GM10248 (cell line): ENCODE measurements around the gene SMARCB1.

ENCODE experiments used
- CTCF ChIA-PET: fragments of 300-600 bp; sonication (Branson Sonifier 250); formaldehyde crosslinking; extraction: SDS; loops from one replicate; lab custom pipeline; 2021; ENCODE audit warnings: antibody characterized with exemption; lab: Yijun Ruan, JAX
- POLR2A ChIA-PET: fragments of 350-650 bp; sonication (Branson Sonifier 250); formaldehyde crosslinking; extraction: SDS; loops from one replicate; lab custom pipeline; 2020; ENCODE audit warnings: antibody characterized with exemption; lab: Yijun Ruan, JAX
- DNase-seq: peaks from one replicate; pipeline ENCODE4 v3.0.0; 2012; ENCODE audit errors: extremely low spot score
- CTCF ChIP-seq: IDR thresholded peaks from 2 replicates; pipeline ENCODE4 v1.5.1; 2012; ENCODE audit warnings: mild to moderate bottlenecking, low read depth; ENCODE audit errors: extremely low read depth, missing control alignments, control extremely low read depth

The SMARCB1 gene

GRCh38 chr22:23844739-23845202 lies 58.0 kb downstream of the SMARCB1 start:
- ChIA-PET CTCF (interaction anchor here (1.1 to 5.3 kb wide), 6 partner anchors 12 to 95 kb away, joined by 3 to 46 read pairs (median 4); partner anchors contain the start of gene MMP11), POLR2A (interaction anchor here (0.7 kb wide), 1 partner anchor 13 kb away, joined by 4 read pairs; the partner anchor contains the start of gene SLC2A11)
- no peak for DNase-seq
- no peak for TF ChIP-seq CTCF

GRCh38 chr22:23845265-23846080 lies 58.7 kb downstream of the SMARCB1 start:
- ChIA-PET CTCF (interaction anchor here (1.0 to 5.3 kb wide), 9 partner anchors 12 to 304 kb away, joined by 3 to 46 read pairs (median 5); partner anchors contain the start of genes MIF, MMP11 and SLC2A11), POLR2A (interaction anchor here (0.9 to 1.0 kb wide), 2 partner anchors 12 to 14 kb away, joined by 3 read pairs; partner anchors contain the start of gene SLC2A11)
- no peak for DNase-seq

GRCh38 chr22:23846081-23846469 lies 59.3 kb downstream of the SMARCB1 start:
- TF ChIP-seq CTCF = no peak
- ChIA-PET POLR2A (interaction anchor here (0.8 to 1.0 kb wide), 3 partner anchors 11 to 60 kb away, joined by 3 to 4 read pairs (median 3); partner anchors contain the start of genes SLC2A11 and SMARCB1), CTCF (interaction anchor here (1.0 to 5.3 kb wide), 8 partner anchors 11 to 305 kb away, joined by 3 to 46 read pairs (median 6); partner anchors contain the start of genes MIF, MMP11 and SLC2A11)
- no peak for DNase-seq

More at GRCh38 chr22:23845265-23846080, 58.7 kb downstream of the SMARCB1 start:
- TF ChIP-seq CTCF = no peak

GRCh38 chr22:23847310-23847920 lies 60.6 kb downstream of the SMARCB1 start:
- TF ChIP-seq CTCF = no peak
- DNase-seq = no peak
- ChIA-PET POLR2A (no interaction called here), CTCF (interaction anchor here (1.0 to 5.3 kb wide), 6 partner anchors 10 to 93 kb away, joined by 3 to 71 read pairs (median 17); partner anchors contain the start of genes CHCHD10, MIF, MMP11 and SLC2A11)

- TF ChIP-seq CTCF = no peak
- CTCF ChIA-PET = interaction anchor here (0.8 to 4.4 kb wide), 11 partner anchors 9 to 93 kb away, joined by 3 to 71 read pairs (median 11); partner anchors contain the start of genes CHCHD10 and SLC2A11
- POLR2A ChIA-PET = no interaction called here
- DNase-seq = no peak
Observed at GRCh38 chr22:23847991-23848864, 61.5 kb downstream of the SMARCB1 start.
